ENCODE measurements around the gene MRM3.
"Not testable (repeated sequence)": the region's sequence is repeated elsewhere in the genome, so short reads cannot be mapped to it uniquely, and the experiment has no call there.

Gene MRM3

GRCh38 chr17:778096-778495 lies 4.1 kb upstream of the MRM3 start:
- no peak overlapping the region for H3K4me3 ChIP-seq (ENCODE audit: low read depth, low read length)
- in situ Hi-C loops (cut with HindIII; ENCODE audit: low sequenced_read_pairs): no loop called here
- TF ChIP-seq CTCF (IDR thresholded peaks at IDR 0.05; ENCODE audit: low read depth, low read length): no peak
- DNase-seq (ENCODE audit: low read depth, low spot score): no peak

GRCh38 chr17:784143-784542 lies 2.0 kb downstream of the MRM3 start:
- in situ Hi-C loops (cut with HindIII; ENCODE audit: low sequenced_read_pairs): no loop called here
- no peak for DNase-seq (ENCODE audit: low read depth, low spot score)
- no peak for TF ChIP-seq CTCF (IDR thresholded peaks at IDR 0.05; ENCODE audit: low read depth, low read length)
- no peak overlapping the region for H3K4me3 ChIP-seq (ENCODE audit: low read depth, low read length)

GRCh38 chr17:785901-786300 lies 3.7 kb downstream of the MRM3 start:
- in situ Hi-C loops (cut with HindIII; ENCODE audit: low sequenced_read_pairs); DNase-seq (ENCODE audit: low read depth, low spot score); H3K4me3 ChIP-seq (ENCODE audit: low read depth, low read length): not testable (repeated sequence)

- no peak for DNase-seq (ENCODE audit: low read depth, low spot score)
- in situ Hi-C loops (cut with HindIII; ENCODE audit: low sequenced_read_pairs): no loop called here
- no peak overlapping the region for H3K4me3 ChIP-seq (ENCODE audit: low read depth, low read length)
- TF ChIP-seq CTCF (IDR thresholded peaks at IDR 0.05; ENCODE audit: low read depth, low read length): no peak
Observed at GRCh38 chr17:787641-788221, 5.6 kb downstream of the MRM3 start.

- DNase-seq (ENCODE audit: low read depth, low spot score): no peak
- no peak overlapping the region for H3K4me3 ChIP-seq (ENCODE audit: low read depth, low read length)
- no peak for TF ChIP-seq CTCF (IDR thresholded peaks at IDR 0.05; ENCODE audit: low read depth, low read length)
- in situ Hi-C loops (cut with HindIII; ENCODE audit: low sequenced_read_pairs): no loop called here
Observed at GRCh38 chr17:788551-788950, 6.4 kb downstream of the MRM3 start.

GRCh38 chr17:789160-789840 lies 7.1 kb downstream of the MRM3 start:
- DNase-seq (ENCODE audit: low read depth, low spot score): no peak
- no peak for TF ChIP-seq CTCF (IDR thresholded peaks at IDR 0.05; ENCODE audit: low read depth, low read length)
- in situ Hi-C loops (cut with HindIII; ENCODE audit: low sequenced_read_pairs): no loop called here
- H3K4me3 ChIP-seq (ENCODE audit: low read depth, low read length): no peak overlapping the region

GRCh38 chr17:789931-790873 lies 8.0 kb downstream of the MRM3 start:
- H3K4me3 ChIP-seq (ENCODE audit: low read depth, low read length); in situ Hi-C loops (cut with HindIII; ENCODE audit: low sequenced_read_pairs): not testable (repeated sequence)
- DNase-seq (ENCODE audit: low read depth, low spot score): peak; percentile 33

- in situ Hi-C loops (cut with HindIII; ENCODE audit: low sequenced_read_pairs); DNase-seq (ENCODE audit: low read depth, low spot score); H3K4me3 ChIP-seq (ENCODE audit: low read depth, low read length): not testable (repeated sequence)
Observed at GRCh38 chr17:790874-791247, 8.7 kb downstream of the MRM3 start.

Data from astrocyte of the spinal cord (primary cell).